PC-3 (cell line): ENCODE measurements around the gene NDFIP2. TPM values are rescaled to one million over a fixed set of nuclear protein-coding genes. Genes with fewer than 3 reads are reported as not detected.

Experiments used
- ATAC-seq: fragments of 200-7000 bp; cut with Tn5 transposase; 2 replicates; pipeline ENCODE4 v1.9.1; 2020; ENCODE audit warnings: mild to moderate bottlenecking, moderate library complexity
- BruUV-seq: library from RNA; stranded (reverse); fragments of 400-500 nt; replicated peaks from 2 replicates; lab custom pipeline; 2021; lab: Mats Ljungman, UMichigan
- CTCF ChIA-PET: fragments of 300-600 bp; sonication (Branson Sonifier 250); formaldehyde crosslinking; loops from one replicate; lab custom pipeline; 2022; ENCODE audit warnings: antibody characterized with exemption; lab: Charles Lee
- POLR2A ChIA-PET: fragments of 300-600 bp; sonication (Branson Sonifier 250); formaldehyde crosslinking; loops from one replicate; lab custom pipeline; 2022; ENCODE audit warnings: antibody characterized with exemption; ENCODE audit not compliant: unreplicated experiment; lab: Charles Lee
- DNase-seq: peaks from one replicate; pipeline ENCODE4 v3.0.0-alpha.2; 2015
- H2AFZ ChIP-seq: fragments of 300-600 bp; sonication (generic); 2 replicates; pipeline ENCODE4 v1.6.0; 2016; ENCODE audit warnings: antibody characterized with exemption, low read length
- H3F3A ChIP-seq: fragments of 300-600 bp; sonication (generic); one replicate; pipeline ENCODE4 v1.6.0; 2017; ENCODE audit warnings: antibody characterized with exemption, low read length, control low read depth, mild to moderate bottlenecking; ENCODE audit not compliant: unreplicated experiment
- H3K27ac ChIP-seq: fragments of 300-600 bp; sonication (generic); 2 replicates; pipeline ENCODE4 v1.5.1; 2016; ENCODE audit warnings: mild to moderate bottlenecking, low read length
- H3K27me3 ChIP-seq: fragments of 300-600 bp; sonication (generic); 2 replicates; pipeline ENCODE4 v1.6.1; 2016; ENCODE audit warnings: low read length, mixed read lengths
- H3K36me3 ChIP-seq: fragments of 300-600 bp; sonication (generic); 2 replicates; pipeline ENCODE4 v1.6.1; 2016; ENCODE audit warnings: low read depth, mixed run types, low read length, mixed read lengths
- H3K4me1 ChIP-seq: fragments of 300-600 bp; sonication (generic); 2 replicates; pipeline ENCODE4 v1.5.1; 2016; ENCODE audit warnings: low read length; ENCODE audit not compliant: insufficient read depth
- H3K4me2 ChIP-seq: fragments of 300-600 bp; sonication (generic); 2 replicates; pipeline ENCODE4 v1.6.0; 2016; ENCODE audit warnings: low read length
- H3K4me3 ChIP-seq: fragments of 300-600 bp; sonication (generic); 2 replicates; pipeline ENCODE4 v1.5.1; 2016; ENCODE audit warnings: mild to moderate bottlenecking, low read length, mixed read lengths
- H3K79me2 ChIP-seq: fragments of 300-600 bp; sonication (generic); 2 replicates; pipeline ENCODE4 v1.6.1; 2017; ENCODE audit warnings: low read length, mixed read lengths
- H3K9ac ChIP-seq: fragments of 300-600 bp; sonication (generic); 2 replicates; pipeline ENCODE4 v1.6.0; 2016; ENCODE audit warnings: mild to moderate bottlenecking, low read length
- H3K9me2 ChIP-seq: fragments of 300-600 bp; sonication (generic); replicated peaks from 2 replicates; pipeline ENCODE4 v1.6.1; 2016; ENCODE audit warnings: mixed run types, low read length, mixed read lengths
- H3K9me3 ChIP-seq: fragments of 300-600 bp; sonication (generic); 2 replicates; pipeline ENCODE4 v1.6.1; 2016; ENCODE audit warnings: low read length, mixed read lengths
- H4K20me1 ChIP-seq: fragments of 300-600 bp; sonication (generic); 2 replicates; pipeline ENCODE4 v1.6.1; 2016; ENCODE audit warnings: low read length, mixed read lengths
- EZH2 ChIP-seq: fragments of 300-600 bp; sonication (generic); IDR thresholded peaks from one replicate; pipeline ENCODE4 v1.6.1; 2017; ENCODE audit warnings: antibody characterized with exemption, mild to moderate bottlenecking, low read length; ENCODE audit not compliant: unreplicated experiment
- EZH2phosphoT487 ChIP-seq: fragments of 300-600 bp; sonication (generic); IDR thresholded peaks from 2 replicates; pipeline ENCODE4 v1.6.1; 2018; ENCODE audit warnings: mild to moderate bottlenecking, antibody characterized with exemption, low read length, borderline replicate concordance
- intact Hi-C: fragments of 100-400 bp; cut with micrococcal nuclease; formaldehyde crosslinking; loops from 2 replicates; pipeline ENCODE4 v1.9.0; 2023
- total RNA-seq: library from RNA; depleted of rRNA; stranded (reverse); fragments of >200 nt; gene quantifications from 2 replicates; pipeline ENCODE4 v1.2.3, GENCODE V29; 2014
- TF ChIP-seq, protein P1 (sequence below): fragments of 300-600 bp; sonication (generic); conservative IDR thresholded peaks from 2 replicates; pipeline ENCODE4 v1.5.1; 2017; ENCODE audit warnings: antibody characterized with exemption, low read depth, mild to moderate bottlenecking, low read length

The NDFIP2 gene
- total RNA-seq, 1 experiment from 2014 or later, result 19.5 TPM

DNA sequence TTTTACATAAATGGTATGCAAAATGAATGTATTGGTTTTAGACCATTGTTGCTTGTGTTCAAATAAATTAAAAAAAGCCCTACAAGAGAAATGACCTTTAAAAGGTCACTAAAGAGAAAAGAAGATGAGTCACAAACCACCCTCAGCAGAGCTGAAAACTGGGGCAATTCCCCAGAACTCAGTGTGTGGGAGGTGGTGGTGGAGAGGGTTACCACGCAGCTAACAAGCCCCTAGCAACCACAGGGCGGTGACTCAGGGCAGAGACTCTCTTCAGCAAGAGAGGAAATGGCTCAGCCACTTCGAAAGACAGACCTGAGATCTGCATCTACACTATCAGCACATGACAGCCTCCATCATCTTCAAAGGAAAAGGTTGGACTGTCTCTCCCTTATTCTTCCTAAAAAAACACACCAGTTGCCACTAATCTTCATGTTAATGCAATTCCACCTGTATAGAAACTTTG is 29.4 kb upstream of the NDFIP2 start:
- POLR2A ChIA-PET, result no interaction called here
- no peak overlapping the region for H3K4me3 ChIP-seq
- CTCF ChIA-PET, result no interaction called here
- no peak overlapping the region for H3K27ac ChIP-seq
- H3K79me2 ChIP-seq, result no peaks in the 10 kb centered on the region
- H4K20me1 ChIP-seq, result no peaks in the 10 kb centered on the region
- DNase-seq (peak; percentile 62), ATAC-seq (peak; percentile 88)
- no peaks in the 10 kb centered on the region for H3K36me3 ChIP-seq
- no peaks in the 10 kb centered on the region for H3K9me2 ChIP-seq
- no peaks in the 10 kb centered on the region for H3F3A ChIP-seq
- H3K9me3 ChIP-seq, result no peaks in the 10 kb centered on the region
- peak overlapping the region; percentile 48 for H3K4me2 ChIP-seq
- no peaks in the 10 kb centered on the region for H3K27me3 ChIP-seq
- peak overlapping the region; percentile 42; the same call in 1 of the 2 replicates for H2AFZ ChIP-seq
- no TSS peak for BruUV-seq
- no peak overlapping the region for H3K9ac ChIP-seq
- TF ChIP-seq EZH2 (no peak), EZH2phosphoT487 (no peak)
- TF ChIP-seq, protein P1, sequence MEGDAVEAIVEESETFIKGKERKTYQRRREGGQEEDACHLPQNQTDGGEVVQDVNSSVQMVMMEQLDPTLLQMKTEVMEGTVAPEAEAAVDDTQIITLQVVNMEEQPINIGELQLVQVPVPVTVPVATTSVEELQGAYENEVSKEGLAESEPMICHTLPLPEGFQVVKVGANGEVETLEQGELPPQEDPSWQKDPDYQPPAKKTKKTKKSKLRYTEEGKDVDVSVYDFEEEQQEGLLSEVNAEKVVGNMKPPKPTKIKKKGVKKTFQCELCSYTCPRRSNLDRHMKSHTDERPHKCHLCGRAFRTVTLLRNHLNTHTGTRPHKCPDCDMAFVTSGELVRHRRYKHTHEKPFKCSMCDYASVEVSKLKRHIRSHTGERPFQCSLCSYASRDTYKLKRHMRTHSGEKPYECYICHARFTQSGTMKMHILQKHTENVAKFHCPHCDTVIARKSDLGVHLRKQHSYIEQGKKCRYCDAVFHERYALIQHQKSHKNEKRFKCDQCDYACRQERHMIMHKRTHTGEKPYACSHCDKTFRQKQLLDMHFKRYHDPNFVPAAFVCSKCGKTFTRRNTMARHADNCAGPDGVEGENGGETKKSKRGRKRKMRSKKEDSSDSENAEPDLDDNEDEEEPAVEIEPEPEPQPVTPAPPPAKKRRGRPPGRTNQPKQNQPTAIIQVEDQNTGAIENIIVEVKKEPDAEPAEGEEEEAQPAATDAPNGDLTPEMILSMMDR, result no peak
- intact Hi-C loops, result no loop called here
- peaks cover 9% of the 10 kb centered on the region for H3K4me1 ChIP-seq

DNA sequence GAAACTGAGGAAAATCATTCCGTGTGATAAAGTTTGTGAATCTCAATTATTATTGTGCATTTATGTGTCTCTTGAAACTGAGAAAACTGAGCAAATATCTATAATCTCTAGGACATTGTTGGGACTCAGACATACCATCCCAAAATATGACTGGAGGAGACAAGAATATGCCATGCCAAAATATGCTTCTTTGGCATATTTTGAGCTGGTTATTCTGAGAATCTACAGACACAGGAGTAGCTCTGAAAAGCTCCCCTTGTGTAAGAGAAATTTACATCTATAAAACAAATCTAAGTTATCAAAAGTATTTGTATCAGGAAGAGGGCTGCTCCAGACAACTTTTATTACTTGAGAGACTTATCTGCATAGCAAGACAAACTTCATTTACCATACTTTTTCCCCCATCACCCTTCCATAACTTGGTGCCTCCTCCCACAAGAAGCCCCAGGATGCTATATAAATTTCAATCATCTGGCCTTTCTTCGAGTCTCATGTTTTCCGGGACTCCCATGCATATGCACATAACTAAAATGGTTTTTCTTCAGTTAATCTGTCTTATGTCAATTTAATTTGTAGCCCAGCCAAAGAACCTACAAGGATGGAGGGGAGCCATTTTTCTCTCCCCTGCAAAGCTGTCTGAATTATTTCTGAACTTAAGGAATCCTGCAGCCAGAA is 28.6 kb upstream of the NDFIP2 start:
- DNase-seq, result no peak
- Histone ChIP-seq H3K36me3 (no peaks in the 10 kb centered on the region), H2AFZ (no peak overlapping the region), H3K4me1 (peaks cover 9% of the 10 kb centered on the region), H3K4me2 (no peak overlapping the region), H3K27me3 (no peaks in the 10 kb centered on the region), H3K4me3 (no peak overlapping the region), H3K9me2 (no peaks in the 10 kb centered on the region), H4K20me1 (no peaks in the 10 kb centered on the region), H3K79me2 (no peaks in the 10 kb centered on the region), H3F3A (no peaks in the 10 kb centered on the region), H3K9ac (no peak overlapping the region), H3K27ac (no peak overlapping the region), H3K9me3 (no peaks in the 10 kb centered on the region)
- ATAC-seq, result no peak
- CTCF ChIA-PET, result no interaction called here
- BruUV-seq, result no TSS peak
- TF ChIP-seq EZH2 (no peak), EZH2phosphoT487 (no peak)
- TF ChIP-seq, protein P1, result no peak
- POLR2A ChIA-PET, result no interaction called here
- intact Hi-C loops, result no loop called here

DNA sequence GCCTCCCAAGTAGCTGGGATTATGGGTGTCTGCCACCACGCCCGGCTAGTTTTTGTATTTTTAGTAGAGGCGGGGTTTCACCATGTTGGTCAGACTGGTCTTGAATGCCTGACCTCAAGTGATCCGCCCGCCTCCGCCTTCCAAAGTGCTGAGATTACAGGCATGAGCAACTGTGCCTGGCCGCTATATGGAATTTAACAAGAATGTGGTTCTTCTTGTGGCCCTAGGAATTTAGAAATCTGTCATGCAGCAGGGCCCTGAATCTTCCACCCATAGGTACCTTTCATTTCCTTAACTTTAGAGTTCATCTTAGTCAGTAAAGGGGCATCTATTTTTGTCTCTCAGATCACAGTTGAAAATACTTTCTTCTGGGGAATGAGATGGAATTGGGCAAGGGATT is 25.6 kb upstream of the NDFIP2 start:
- POLR2A ChIA-PET, result no interaction called here
- DNase-seq, result peak; percentile 42

More for the DNA sequence above, 25.6 kb upstream of the NDFIP2 start:
- H3K27ac ChIP-seq, result no peak overlapping the region
- H3K9ac ChIP-seq, result no peak overlapping the region
- no peaks in the 10 kb centered on the region for H3K9me2 ChIP-seq
- intact Hi-C loops, result no loop called here
- CTCF ChIA-PET, result no interaction called here
- H3K4me1 ChIP-seq, result peaks cover 24% of the 10 kb centered on the region
- no peaks in the 10 kb centered on the region for H3K36me3 ChIP-seq
- no peak overlapping the region for H2AFZ ChIP-seq
- H3K9me3 ChIP-seq, result no peaks in the 10 kb centered on the region
- TF ChIP-seq EZH2 (no peak), EZH2phosphoT487 (no peak)
- TF ChIP-seq, protein P1, result no peak
- no peaks in the 10 kb centered on the region for H3K27me3 ChIP-seq
- no peaks in the 10 kb centered on the region for H4K20me1 ChIP-seq
- no peak overlapping the region for H3K4me2 ChIP-seq
- no peak overlapping the region for H3K4me3 ChIP-seq
- no TSS peak for BruUV-seq
- no peak for ATAC-seq
- no peaks in the 10 kb centered on the region for H3K79me2 ChIP-seq
- H3F3A ChIP-seq, result no peaks in the 10 kb centered on the region
